GM18951 (cell line): ENCODE results near the gene FNDC3A.
A peak's percentile ranks its signal among the peaks of the same experiment; 100 is the strongest.
"Not testable (repeated sequence)": the region's sequence is repeated elsewhere in the genome, so short reads cannot be mapped to it uniquely, and the experiment has no call there.

Experiments used
- POLR2A ChIP-seq: IDR thresholded peaks from 4 replicates; pipeline ENCODE4 v1.6.1; 2011; ENCODE audit warnings: mild to moderate bottlenecking; ENCODE audit not compliant: insufficient read length, insufficient read depth; ENCODE audit errors: extremely low read depth
- in situ Hi-C: fragments of 300-500 bp; cut with MboI; formaldehyde crosslinking; loops from one replicate; pipeline ENCODE4 v1.12.0; 2022; ENCODE audit warnings: low sequenced_read_pairs, mixed read lengths, inconsistent platforms; ENCODE audit not compliant: unreplicated experiment

FNDC3A gene

GRCh38 chr13:49098771-49099512, 123.2 kb downstream of the FNDC3A start:
- in situ Hi-C loops: no loop called here
- TF ChIP-seq POLR2A: no peak

GRCh38 chr13:49099513-49099877, 123.8 kb downstream of the FNDC3A start:
- no peak for TF ChIP-seq POLR2A
- in situ Hi-C loops: no loop called here

GRCh38 chr13:49100637-49101570, 125.2 kb downstream of the FNDC3A start:
- TF ChIP-seq POLR2A: no peak

DNA sequence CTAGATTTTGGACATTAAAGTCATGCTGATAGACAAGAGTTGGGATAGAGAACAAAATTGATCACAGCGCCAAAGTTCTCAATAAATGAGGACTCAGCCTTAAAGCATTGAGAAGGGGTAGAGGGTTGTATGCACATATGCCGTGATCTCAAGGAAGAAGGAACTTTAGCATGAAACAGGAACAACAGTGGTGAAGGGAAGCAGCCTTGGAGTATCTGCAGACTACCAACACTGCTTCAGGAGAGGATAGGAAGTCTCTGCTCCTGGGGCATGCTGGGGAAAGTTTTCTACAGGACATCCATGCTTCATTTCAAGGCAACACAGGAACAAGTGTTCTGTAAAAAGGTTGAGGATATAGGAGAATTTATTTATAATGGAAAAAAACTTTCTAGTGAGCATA, 132.5 kb downstream of the FNDC3A start:
- in situ Hi-C loops: no loop called here
- no peak for TF ChIP-seq POLR2A

More at GRCh38 chr13:49100637-49101570, 125.2 kb downstream of the FNDC3A start:
- in situ Hi-C loops: no loop called here

DNA sequence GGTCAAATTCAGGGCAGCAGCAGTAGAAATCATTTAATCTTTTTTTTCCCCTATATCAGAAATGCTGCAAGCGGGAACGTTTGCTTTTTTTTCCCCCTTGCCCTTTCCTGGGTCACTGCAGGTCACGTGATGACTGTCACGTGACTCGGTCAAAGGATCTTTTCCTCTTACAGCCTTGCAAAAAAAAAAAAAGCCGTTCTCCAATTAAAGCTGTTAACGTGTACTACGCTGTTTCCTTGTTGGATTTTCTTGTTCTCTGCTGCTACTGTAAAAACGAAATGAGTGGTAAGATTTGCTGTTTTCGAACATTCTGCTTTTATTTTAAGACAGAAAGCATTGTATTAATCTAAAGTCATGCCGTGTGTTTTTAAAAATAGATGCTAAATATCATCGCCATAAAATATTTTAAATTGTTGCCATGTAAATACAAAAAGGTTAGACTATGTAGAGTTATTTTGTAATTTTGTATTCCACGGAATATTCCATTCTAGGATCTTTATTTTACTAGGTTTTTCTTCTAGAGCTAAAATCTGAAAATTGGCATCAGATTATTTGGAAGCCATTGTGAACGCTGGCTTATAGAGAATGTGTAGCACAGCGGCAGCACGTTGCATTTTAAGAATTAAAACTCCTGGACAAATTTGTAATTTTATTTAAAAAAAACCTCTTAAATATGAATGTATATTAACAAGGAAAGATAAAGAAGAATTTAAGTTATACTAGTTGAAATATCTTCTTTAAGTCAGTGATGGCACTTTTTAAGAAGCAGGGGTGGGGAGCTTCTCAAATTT, 134.6 kb downstream of the FNDC3A start:
- in situ Hi-C loops: no loop called here
- TF ChIP-seq POLR2A: peak; percentile 29

DNA sequence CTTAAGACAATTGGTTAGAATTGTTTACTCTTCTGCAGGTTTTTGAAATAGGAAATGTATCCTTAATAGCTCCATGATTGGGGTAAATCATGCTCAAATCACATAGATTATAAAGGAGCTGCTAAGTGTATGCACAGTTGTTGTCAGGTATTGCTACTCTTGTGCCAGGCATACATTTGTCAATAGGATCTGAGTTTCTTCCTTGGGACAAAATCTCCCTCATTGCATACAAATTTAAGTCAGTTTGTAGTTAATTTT, 135.1 kb downstream of the FNDC3A start:
- TF ChIP-seq POLR2A: no peak
- in situ Hi-C loops: no loop called here

GRCh38 chr13:49112782-49113525, 137.2 kb downstream of the FNDC3A start:
- TF ChIP-seq POLR2A: no peak
- in situ Hi-C loops: no loop called here

- in situ Hi-C loops: no loop called here
- TF ChIP-seq POLR2A: no peak
Measured at GRCh38 chr13:49113526-49114286, 138.0 kb downstream of the FNDC3A start.

- no peak for TF ChIP-seq POLR2A
- in situ Hi-C loops: no loop called here
Measured at GRCh38 chr13:49116873-49117272, 141.2 kb downstream of the FNDC3A start.

GRCh38 chr13:49118455-49118854, 142.7 kb downstream of the FNDC3A start:
- in situ Hi-C loops: not testable (repeated sequence)

DNA sequence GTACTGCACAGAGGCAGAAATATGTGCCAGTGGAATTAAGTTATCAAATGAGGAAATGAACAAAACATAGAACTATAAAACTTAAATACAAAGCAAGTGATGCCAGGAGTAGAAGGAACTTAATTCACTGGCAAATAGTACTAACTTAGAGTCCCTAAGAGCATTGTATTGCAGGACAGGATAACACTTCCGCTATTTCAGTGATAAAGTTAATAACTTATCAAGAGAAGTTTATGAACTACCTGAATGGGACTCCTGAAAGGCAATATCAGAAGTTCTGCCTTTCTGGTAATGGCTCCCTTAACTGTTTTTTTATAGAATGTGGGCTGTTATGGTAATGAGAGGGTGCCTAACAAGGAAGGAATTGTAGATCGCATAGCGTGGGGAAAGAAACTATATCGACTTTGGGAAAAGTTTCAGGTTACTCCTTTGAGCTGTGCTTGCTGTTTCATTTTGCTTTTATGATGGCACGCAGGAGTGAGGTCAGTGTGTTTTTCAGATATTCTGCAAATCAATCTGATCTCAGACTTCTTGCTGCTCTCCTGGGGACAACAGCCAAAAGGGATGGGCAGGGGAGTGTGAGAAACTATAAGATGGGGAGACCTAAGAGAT, 149.1 kb downstream of the FNDC3A start:
- in situ Hi-C loops: no loop called here
- no peak for TF ChIP-seq POLR2A
